NCI-H128 (cell line): ENCODE results near the gene NFKBIE.

Experiments used
- DNase-seq: peaks from one replicate; lab custom pipeline; 2025; ENCODE audit not compliant: unreplicated experiment; lab: John Stamatoyannopoulos, UW

NFKBIE gene

DNA sequence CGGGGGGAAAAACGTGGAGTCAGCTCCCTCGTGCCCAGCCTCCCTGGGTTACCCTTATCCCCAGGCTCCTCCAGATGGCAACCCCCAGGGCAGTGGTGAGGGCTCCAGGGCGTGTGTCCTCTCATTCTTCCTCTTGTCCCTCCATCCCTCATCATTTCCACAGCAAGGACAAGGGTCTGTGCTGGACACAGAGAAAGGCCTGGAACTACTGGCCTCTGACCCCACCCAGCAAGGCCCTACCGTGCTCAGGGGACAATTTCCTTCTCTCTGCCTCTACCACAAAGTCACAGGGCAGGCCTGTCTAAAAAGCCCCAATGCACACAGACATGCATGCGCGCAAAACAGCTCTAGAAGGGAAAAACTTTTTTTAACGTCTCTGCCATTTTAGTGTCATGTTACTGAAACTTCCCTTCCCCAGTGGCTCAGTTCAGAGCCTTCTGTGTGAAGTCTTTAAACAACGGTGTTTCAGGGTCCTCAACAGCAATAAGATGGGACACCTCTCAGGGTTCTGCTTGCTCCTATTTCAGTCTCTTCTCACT, 7.0 kb downstream of the NFKBIE start:
- DNase-seq, result no peak

DNA sequence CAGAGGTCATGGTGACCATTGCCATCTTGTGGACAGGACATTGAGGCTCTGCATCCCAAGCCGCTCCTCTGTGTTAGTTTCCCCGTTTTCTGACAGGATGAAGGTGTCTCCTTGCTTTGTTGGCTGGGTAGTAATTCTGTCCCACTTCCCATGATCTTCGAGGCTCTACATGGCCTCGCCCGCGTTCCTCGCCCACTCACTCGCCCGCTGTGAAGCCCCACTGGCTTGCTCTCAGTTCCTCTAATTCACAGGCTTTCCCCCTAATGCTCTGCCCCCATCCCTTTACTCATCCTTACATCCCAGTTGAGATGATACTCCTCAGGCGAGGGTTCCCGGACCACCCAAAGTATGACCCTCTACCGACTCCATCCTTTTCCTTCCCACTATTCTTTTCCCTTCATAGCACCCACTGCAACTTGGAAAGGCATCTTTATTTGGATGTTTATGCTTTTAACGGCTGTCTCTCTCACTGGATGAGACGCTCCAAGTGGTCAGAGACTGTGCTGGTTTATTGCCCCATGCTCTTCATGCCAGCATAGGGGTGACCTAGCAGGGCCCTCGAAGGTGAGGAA, 7.5 kb downstream of the NFKBIE start:
- DNase-seq, result no peak

DNA sequence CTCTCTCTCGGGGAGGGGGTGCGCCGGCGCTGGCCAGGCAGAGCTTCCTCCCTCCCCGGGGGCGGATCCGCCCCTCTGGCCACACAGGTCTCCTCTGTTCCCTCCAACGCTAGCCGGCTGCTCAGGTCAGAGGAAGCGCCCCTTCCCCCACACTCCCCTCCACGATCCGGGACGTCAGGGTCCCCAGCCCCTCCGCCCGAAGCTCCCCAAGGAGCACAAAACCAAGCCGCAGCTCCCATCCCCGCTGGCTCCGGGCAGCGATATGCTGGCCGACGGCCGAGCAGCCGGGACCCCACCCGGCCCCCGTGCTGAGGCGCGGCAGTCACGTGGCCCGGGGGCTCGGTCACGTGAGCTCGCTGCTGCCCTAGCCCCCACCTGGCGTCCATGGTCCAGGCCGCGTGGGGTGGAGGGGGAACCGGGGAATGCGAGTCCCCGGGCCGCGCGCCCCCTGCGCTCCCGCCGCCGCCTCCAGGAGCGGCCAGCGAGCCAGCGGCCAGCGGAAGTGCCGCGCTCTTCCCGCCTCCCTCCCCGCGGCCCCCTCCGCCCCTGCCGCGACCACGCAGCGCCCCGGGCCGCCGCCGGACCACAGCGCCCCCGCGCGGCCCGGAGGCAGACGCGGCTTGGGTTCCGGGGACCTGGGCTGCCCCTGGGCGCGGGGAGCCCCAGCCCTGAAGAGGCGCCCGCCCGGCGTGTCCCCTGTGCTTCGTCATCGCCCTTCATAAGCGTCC, 8.2 kb downstream of the NFKBIE start, which contains the start of gene SLC35B2:
TSS of gene SLC35B2 (minus strand) at position 504 of the 728 bp plus-strand sequence. CDS start at position 386, 118 bp downstream.
- DNase-seq, result no peak

DNA sequence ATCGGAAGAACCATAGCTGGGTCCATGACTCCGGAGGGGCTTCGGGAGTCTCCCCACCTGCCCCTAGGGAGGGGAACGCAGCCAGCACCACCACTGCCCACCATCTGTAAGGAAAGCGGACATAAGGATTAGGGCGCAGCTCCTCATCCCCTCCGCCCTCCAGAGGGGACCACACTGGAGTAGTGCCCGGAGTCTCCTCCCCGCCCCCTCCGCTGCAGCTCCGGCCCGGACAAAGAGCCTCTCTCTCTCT, 8.7 kb downstream of the NFKBIE start:
- no peak for DNase-seq

DNA sequence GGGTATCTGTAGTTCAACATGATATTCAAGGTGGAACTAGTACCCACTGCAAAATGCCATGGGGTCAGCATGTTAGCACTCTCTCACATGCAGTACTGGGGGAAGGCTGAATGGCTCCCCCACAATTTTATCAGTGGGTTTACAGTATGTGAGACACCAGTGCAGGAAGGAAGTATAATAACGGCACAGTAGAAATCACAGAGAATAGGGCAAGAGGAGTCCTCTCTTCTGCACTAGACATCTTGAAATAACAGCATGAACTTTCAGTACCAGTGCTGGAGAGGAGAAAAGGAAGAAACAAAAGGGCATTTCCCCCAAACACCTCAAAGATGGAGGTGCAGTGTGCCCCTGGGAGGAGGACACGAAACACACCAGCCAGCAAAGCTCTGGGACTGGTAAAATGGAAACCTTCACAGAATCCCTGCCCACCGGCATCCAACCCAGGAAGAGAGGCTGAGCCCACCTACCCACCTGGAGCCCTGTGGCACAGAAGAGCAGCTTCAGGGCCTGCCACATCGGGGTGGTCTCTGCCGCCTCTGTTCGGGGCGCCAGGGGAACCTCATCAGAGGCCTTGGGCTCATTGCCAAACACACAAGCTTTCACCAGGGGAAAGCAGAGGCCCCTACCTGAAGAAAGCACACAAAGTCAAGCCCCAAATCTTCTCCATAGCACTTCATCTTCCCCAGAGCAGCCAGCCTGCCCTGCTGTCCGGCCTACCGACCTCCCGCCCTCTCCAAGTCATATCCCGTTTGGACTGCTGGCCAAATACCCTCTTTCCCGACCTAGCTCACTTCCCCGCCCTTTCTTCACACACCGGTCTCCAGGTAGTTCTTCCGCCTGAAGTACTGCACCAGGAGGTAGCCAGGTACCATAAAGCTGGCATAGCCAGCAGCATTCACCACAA, 9.2 kb downstream of the NFKBIE start:
- DNase-seq, result no peak

DNA sequence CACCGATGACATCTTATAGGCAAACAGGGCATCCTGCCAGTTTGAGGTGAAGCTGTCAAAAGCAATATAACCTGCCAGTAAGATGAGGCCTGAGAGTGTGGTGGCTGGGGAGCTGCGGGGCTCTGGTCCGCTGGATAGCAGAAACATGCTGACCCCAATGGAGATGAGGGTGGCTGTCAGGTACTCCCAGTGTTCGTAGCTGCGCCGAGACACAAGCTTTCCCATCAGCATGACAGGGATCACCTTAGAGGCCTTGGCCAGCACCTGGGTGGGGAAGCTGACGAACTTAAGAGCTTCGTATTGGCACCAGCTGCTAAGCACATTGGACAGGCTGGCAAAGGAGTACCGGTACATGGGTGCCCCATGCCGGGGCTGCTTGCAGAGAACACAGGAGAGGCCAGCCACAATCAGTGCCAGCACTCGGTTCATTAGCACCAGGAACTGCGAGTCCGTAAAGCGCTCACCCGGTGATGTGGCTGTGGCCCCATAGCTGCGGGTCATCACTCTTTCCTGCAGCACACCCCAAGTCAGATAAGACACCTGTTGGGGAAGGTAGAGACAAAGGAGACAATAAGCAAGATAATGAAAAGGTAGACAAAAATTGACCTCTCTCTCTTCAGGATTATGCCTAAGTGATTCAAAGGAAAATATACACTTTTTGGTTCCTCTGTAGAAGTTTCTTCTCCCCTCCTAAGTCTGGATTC, 10.1 kb downstream of the NFKBIE start:
- DNase-seq, result no peak

DNA sequence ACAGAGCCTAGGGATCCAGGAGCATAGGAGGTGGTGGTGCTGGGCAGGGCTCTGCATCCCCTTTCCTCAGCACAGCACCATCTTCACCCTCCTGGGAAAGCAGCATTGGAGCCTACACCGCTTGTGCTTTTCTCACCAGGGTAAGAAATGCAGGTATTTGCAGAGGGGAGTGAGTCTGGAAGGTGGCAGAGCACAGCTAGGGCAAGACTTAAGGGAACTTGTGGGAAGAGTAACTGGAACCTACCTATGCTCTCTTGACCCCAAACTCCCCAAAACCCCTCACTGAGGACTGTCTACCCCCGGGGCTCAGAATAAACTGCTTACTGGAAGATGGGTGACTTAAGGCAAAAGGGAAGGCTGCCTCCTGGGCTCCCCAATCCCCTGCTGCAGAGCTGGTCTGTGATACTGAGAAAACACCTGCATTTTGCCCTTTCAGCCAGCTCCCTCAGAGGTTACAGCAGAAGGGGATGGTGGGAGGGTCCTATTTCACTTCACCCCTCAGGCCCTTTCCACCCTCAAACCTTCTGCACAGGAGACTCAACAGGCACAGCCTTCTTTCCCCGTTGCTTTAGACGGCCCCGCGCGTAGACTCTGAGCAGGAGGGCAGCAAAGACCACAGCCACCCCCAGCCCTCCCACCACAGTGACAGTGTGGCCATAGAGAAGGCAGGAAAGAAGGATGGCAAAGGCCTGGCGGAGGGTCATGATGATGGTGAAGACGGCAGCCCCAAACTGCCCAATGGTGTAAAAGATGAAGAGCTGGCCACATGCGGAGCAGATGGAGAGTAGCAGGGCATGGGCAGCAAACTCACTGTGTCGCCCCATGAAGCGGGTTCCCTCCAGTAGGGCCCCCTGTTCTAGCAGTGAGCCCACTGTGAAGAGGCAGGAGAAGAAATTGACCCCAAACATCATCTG, 10.9 kb downstream of the NFKBIE start:
- no peak for DNase-seq

DNA sequence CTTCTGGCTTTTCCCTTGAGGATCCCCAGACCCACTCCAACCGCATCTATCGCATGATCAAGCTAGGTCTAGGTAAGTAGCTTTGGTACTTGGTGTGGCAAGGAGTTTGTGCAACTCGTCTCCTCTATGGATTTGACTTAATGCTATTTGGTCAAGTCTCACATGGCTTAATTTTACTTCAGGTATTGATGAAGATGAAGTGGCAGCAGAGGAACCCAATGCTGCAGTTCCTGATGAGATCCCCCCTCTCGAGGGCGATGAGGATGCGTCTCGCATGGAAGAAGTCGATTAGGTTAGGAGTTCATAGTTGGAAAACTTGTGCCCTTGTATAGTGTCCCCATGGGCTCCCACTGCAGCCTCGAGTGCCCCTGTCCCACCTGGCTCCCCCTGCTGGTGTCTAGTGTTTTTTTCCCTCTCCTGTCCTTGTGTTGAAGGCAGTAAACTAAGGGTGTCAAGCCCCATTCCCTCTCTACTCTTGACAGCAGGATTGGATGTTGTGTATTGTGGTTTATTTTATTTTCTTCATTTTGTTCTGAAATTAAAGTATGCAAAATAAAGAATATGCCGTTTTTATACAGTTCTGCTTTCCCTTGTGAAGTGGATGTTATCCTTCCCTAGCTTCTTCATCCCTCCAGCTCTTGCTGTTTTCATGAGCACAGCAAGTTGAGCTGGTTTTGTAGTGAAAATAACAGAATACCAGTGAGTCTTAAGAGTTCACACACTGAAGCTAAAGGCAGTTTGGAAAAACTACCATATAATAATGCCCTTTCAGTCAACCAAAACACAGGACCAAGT, 11.8 kb downstream of the NFKBIE start:
- DNase-seq, result no peak

DNA sequence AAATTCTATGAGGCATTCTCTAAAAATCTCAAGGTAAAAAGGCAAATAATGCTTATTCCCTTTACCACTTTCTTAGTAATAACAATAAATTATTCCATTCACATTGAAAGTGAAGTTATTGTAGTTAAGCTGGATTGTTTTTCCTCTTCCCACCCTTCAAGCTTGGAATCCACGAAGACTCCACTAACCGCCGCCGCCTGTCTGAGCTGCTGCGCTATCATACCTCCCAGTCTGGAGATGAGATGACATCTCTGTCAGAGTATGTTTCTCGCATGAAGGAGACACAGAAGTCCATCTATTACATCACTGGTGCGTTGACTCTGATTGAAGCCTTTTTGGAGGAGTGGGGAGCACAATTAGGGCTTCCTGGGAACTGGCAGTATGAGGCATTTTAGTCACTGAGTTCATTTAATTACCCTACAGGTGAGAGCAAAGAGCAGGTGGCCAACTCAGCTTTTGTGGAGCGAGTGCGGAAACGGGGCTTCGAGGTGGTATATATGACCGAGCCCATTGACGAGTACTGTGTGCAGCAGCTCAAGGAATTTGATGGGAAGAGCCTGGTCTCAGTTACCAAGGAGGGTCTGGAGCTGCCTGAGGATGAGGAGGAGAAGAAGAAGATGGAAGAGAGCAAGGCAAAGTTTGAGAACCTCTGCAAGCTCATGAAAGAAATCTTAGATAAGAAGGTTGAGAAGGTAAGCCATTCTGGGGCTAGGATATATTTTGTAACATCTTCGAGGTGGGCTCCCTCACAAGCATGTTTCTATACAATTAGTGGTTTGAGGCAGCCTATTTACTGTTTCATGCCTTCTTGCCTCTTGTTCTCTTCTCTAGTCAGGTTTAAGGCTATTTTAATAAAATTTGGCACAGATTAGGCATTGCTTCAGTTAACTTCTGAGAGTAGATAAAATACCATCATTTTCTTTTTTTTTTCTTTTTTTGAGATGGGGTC, 13.5 kb downstream of the NFKBIE start:
- DNase-seq, result no peak

DNA sequence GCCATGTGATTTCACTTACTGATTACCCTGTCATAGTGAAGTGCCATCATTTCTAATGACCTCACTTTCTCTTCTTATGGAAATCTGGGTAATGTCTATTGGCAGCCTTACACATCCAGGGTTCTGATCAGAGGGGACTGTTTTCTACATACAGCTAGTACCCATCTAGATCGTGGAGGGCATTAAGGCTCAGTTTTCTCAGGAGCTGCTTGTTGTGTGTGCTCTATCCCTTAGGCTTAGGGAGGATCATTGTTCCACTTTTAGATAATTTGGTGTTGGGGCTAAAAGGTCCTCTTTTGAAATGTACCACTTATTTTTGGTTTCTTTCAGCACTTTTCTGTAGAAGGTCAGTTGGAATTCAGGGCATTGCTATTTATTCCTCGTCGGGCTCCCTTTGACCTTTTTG, 14.6 kb downstream of the NFKBIE start:
- DNase-seq, result no peak

DNA sequence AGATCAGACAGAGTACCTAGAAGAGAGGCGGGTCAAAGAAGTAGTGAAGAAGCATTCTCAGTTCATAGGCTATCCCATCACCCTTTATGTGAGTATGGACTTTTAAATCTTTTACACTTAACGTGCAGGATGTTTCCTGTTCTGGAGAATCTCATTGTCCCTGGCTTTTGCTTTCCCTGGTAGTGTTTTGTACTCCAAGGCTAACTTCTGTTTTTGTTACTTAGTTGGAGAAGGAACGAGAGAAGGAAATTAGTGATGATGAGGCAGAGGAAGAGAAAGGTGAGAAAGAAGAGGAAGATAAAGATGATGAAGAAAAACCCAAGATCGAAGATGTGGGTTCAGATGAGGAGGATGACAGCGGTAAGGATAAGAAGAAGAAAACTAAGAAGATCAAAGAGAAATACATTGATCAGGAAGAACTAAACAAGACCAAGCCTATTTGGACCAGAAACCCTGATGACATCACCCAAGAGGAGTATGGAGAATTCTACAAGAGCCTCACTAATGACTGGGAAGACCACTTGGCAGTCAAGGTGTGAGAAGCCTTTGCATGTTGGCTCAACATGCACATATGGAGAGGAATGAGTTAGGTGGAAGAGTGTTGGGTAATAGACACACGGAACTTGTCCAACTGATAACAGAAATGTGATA, 15.2 kb downstream of the NFKBIE start:
- DNase-seq, result no peak

DNA sequence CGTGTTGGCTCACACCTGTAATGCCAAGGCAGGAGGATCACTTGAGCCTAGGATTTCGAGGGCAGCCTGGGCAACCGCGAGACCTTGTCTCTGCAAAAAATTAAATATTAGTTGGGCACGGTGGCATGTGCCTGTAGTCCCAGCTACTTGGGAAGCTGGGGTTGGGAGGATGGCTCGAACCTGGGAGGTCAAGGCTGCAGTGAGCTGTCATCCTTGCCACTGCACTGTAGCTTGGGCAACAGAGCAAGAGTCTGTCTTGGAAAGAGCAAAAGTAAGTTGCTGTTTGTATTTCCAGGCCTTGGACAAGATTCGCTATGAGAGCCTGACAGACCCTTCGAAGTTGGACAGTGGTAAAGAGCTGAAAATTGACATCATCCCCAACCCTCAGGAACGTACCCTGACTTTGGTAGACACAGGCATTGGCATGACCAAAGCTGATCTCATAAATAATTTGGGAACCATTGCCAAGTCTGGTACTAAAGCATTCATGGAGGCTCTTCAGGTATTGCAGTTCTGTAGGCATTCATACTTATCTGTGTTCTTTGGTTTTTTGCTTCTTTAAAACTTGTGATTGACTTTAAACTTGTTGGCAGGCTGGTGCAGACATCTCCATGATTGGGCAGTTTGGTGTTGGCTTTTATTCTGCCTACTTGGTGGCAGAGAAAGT, 16.1 kb downstream of the NFKBIE start:
- no peak for DNase-seq

DNA sequence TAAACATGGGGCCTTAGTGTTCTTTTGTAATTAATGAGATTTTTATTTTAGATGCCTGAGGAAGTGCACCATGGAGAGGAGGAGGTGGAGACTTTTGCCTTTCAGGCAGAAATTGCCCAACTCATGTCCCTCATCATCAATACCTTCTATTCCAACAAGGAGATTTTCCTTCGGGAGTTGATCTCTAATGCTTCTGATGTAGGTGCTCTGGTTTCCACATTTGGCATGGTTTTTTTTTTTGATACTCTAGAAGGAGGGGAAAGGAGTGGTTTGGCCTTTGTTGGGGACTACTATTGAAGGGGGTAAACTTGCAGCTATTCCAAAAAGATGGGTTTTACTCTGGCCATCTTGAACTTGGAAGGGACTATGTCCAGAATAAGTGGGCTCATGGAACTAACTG, 16.8 kb downstream of the NFKBIE start:
- no peak for DNase-seq

DNA sequence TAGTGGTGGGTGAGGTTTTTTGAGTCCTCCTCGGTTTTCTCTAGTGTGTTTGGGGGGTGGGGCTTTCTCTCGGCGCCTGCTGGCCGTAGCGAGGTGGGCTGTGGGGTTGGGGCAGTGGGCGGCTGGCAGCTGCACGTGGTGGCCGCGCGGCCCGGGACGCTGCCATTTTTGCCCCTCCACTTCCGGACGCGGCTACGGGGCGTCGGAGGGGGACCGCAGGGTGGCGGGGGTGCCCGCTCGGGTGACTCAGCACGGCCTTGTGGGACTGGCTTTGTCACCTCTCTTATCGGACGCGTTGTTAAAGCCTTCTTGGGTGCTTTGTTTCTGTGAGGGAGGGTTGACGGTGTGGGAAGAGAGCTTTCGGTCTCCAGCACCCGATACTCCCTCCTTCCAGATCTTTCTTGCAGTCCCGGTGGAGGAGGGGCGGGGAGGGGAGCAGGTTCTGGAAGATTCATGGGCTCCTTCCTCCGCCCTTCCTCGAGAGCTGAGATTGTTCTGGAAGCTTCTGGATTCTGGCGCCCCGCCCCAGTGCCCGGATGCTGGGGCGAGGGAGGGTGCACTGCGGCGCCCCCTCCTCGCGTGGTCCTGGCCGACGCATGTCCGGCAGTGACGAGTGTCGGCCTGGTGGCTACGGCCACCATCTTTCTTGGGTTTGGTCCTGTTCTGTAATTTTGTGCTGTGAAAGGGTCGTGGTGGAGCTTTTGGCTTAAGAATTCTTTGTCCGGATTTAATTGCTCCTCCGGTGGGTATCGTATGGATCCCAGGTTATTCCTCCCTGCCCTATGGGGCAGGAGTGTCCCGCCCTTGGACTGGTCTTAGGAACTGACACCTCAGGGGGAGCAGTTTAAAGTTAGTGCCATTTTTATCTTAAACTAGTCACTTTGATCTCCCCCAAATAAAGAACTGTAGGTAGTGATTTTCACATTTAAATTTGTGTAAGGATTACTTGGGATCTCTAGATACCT, 17.7 kb downstream of the NFKBIE start:
- DNase-seq, result no peak

DNA sequence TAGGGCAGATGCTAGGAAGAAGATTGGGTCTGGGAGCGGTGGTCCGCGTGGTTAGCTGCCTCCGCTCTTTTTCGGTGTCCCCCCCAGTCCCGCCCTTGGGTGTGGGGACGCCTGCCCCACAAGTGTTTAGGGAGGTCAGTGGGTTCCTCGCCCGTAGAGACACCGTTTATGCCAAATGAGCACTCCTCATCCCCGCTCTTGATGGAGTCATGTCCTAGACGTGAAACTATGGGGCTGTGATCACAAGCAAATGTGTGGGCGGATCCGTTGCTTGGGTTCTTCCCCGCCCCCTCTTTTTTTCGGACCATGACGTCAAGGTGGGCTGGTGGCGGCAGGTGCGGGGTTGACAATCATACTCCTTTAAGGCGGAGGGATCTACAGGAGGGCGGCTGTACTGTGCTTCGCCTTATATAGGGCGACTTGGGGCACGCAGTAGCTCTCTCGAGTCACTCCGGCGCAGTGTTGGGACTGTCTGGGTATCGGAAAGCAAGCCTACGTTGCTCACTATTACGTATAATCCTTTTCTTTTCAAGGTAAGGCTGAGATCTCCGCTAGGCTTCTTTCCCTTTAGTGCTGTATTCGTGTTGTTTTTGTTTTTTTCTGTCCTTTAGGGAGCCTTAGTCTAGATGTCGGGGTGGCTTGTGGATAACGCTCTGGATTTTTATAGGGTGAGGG, 18.6 kb downstream of the NFKBIE start, which contains the start of gene HSP90AB1:
TSS of gene HSP90AB1 (plus strand) at position 439 of the 675 bp plus-strand sequence. CDS start 1,529 bp downstream, outside the sequence.
- peak; percentile 88 for DNase-seq
